ENCODE data around the gene RHBDF2.
A peak's percentile ranks its signal among the peaks of the same experiment; 100 is the strongest.

RHBDF2 gene

GRCh38 chr17:76492989-76493501 lies 8.2 kb downstream of the RHBDF2 start:
- H3K4me1 ChIP-seq (ENCODE audit: control insufficient read depth, insufficient read depth, low read length), result peaks cover 8% of the 10 kb centered on the region
- peak overlapping the region; percentile 37 for H3K9ac ChIP-seq (ENCODE audit: low read depth, low read length)
- H3K4me3 ChIP-seq (ENCODE audit: low read depth, low read length), result no peak overlapping the region
- H3K27me3 ChIP-seq (ENCODE audit: control insufficient read depth, insufficient read depth, low read length), result no peaks in the 10 kb centered on the region
- H3K36me3 ChIP-seq (ENCODE audit: control insufficient read depth, insufficient read depth, low read length), result peaks cover 4% of the 10 kb centered on the region
- H3K9me3 ChIP-seq (ENCODE audit: control insufficient read depth, insufficient read depth, low read length), result no peaks in the 10 kb centered on the region

GRCh38 chr17:76492123-76492988 lies 8.9 kb downstream of the RHBDF2 start:
- Histone ChIP-seq H3K9ac (ENCODE audit: low read depth, low read length) (peak overlapping the region; percentile 37), H3K36me3 (ENCODE audit: control insufficient read depth, insufficient read depth, low read length) (peaks cover under 1% of the 10 kb centered on the region), H3K27me3 (ENCODE audit: control insufficient read depth, insufficient read depth, low read length) (no peaks in the 10 kb centered on the region), H3K9me3 (ENCODE audit: control insufficient read depth, insufficient read depth, low read length) (no peaks in the 10 kb centered on the region), H3K4me3 (ENCODE audit: low read depth, low read length) (no peak overlapping the region), H3K4me1 (ENCODE audit: control insufficient read depth, insufficient read depth, low read length) (peaks cover 5% of the 10 kb centered on the region)

GRCh38 chr17:76491271-76492122 lies 9.7 kb downstream of the RHBDF2 start:
- Histone ChIP-seq H3K9me3 (ENCODE audit: control insufficient read depth, insufficient read depth, low read length) (no peaks in the 10 kb centered on the region), H3K4me1 (ENCODE audit: control insufficient read depth, insufficient read depth, low read length) (peaks cover 5% of the 10 kb centered on the region), H3K4me3 (ENCODE audit: low read depth, low read length) (no peak overlapping the region), H3K9ac (ENCODE audit: low read depth, low read length) (no peak overlapping the region), H3K36me3 (ENCODE audit: control insufficient read depth, insufficient read depth, low read length) (no peaks in the 10 kb centered on the region), H3K27me3 (ENCODE audit: control insufficient read depth, insufficient read depth, low read length) (no peaks in the 10 kb centered on the region)

- Histone ChIP-seq H3K27me3 (ENCODE audit: control insufficient read depth, insufficient read depth, low read length) (no peaks in the 10 kb centered on the region), H3K4me1 (ENCODE audit: control insufficient read depth, insufficient read depth, low read length) (peaks cover 5% of the 10 kb centered on the region), H3K9me3 (ENCODE audit: control insufficient read depth, insufficient read depth, low read length) (no peaks in the 10 kb centered on the region), H3K36me3 (ENCODE audit: control insufficient read depth, insufficient read depth, low read length) (no peaks in the 10 kb centered on the region), H3K4me3 (ENCODE audit: low read depth, low read length) (no peak overlapping the region), H3K9ac (ENCODE audit: low read depth, low read length) (no peak overlapping the region)
These were observed 11.0 kb downstream of the RHBDF2 start for GRCh38 chr17:76490112-76490710.

- Histone ChIP-seq H3K9ac (ENCODE audit: low read depth, low read length) (no peak overlapping the region), H3K27me3 (ENCODE audit: control insufficient read depth, insufficient read depth, low read length) (no peaks in the 10 kb centered on the region), H3K4me3 (ENCODE audit: low read depth, low read length) (no peak overlapping the region), H3K36me3 (ENCODE audit: control insufficient read depth, insufficient read depth, low read length) (no peaks in the 10 kb centered on the region), H3K9me3 (ENCODE audit: control insufficient read depth, insufficient read depth, low read length) (no peaks in the 10 kb centered on the region), H3K4me1 (ENCODE audit: control insufficient read depth, insufficient read depth, low read length) (peaks cover 2% of the 10 kb centered on the region)
These were observed 13.6 kb downstream of the RHBDF2 start for GRCh38 chr17:76487451-76488192.

- H3K4me1 ChIP-seq (ENCODE audit: control insufficient read depth, insufficient read depth, low read length), result no peaks in the 10 kb centered on the region
- H3K9ac ChIP-seq (ENCODE audit: low read depth, low read length), result no peak overlapping the region
- no peaks in the 10 kb centered on the region for H3K27me3 ChIP-seq (ENCODE audit: control insufficient read depth, insufficient read depth, low read length)
These were observed 15.7 kb downstream of the RHBDF2 start for GRCh38 chr17:76485569-76485968.

GRCh38 chr17:76484228-76484725 lies 16.9 kb downstream of the RHBDF2 start:
- Histone ChIP-seq H3K4me1 (ENCODE audit: control insufficient read depth, insufficient read depth, low read length) (no peaks in the 10 kb centered on the region), H3K4me3 (ENCODE audit: low read depth, low read length) (no peak overlapping the region), H3K9me3 (ENCODE audit: control insufficient read depth, insufficient read depth, low read length) (no peaks in the 10 kb centered on the region), H3K9ac (ENCODE audit: low read depth, low read length) (no peak overlapping the region), H3K36me3 (ENCODE audit: control insufficient read depth, insufficient read depth, low read length) (peaks cover 3% of the 10 kb centered on the region), H3K27me3 (ENCODE audit: control insufficient read depth, insufficient read depth, low read length) (no peaks in the 10 kb centered on the region)

More at GRCh38 chr17:76485569-76485968, 15.7 kb downstream of the RHBDF2 start:
- no peaks in the 10 kb centered on the region for H3K9me3 ChIP-seq (ENCODE audit: control insufficient read depth, insufficient read depth, low read length)
- no peak overlapping the region for H3K4me3 ChIP-seq (ENCODE audit: low read depth, low read length)
- H3K36me3 ChIP-seq (ENCODE audit: control insufficient read depth, insufficient read depth, low read length), result no peaks in the 10 kb centered on the region

- no peaks in the 10 kb centered on the region for H3K4me1 ChIP-seq (ENCODE audit: control insufficient read depth, insufficient read depth, low read length)
- H3K9me3 ChIP-seq (ENCODE audit: control insufficient read depth, insufficient read depth, low read length), result no peaks in the 10 kb centered on the region
These were observed 20.1 kb downstream of the RHBDF2 start for GRCh38 chr17:76481071-76481655.

GRCh38 chr17:76480632-76481031 lies 20.6 kb downstream of the RHBDF2 start:
- Histone ChIP-seq H3K4me1 (ENCODE audit: control insufficient read depth, insufficient read depth, low read length) (no peaks in the 10 kb centered on the region), H3K9ac (ENCODE audit: low read depth, low read length) (no peak overlapping the region), H3K27me3 (ENCODE audit: control insufficient read depth, insufficient read depth, low read length) (no peaks in the 10 kb centered on the region), H3K4me3 (ENCODE audit: low read depth, low read length) (no peak overlapping the region), H3K36me3 (ENCODE audit: control insufficient read depth, insufficient read depth, low read length) (peaks cover 10% of the 10 kb centered on the region), H3K9me3 (ENCODE audit: control insufficient read depth, insufficient read depth, low read length) (no peaks in the 10 kb centered on the region)

More at GRCh38 chr17:76481071-76481655, 20.1 kb downstream of the RHBDF2 start:
- no peak overlapping the region for H3K4me3 ChIP-seq (ENCODE audit: low read depth, low read length)
- no peak overlapping the region for H3K9ac ChIP-seq (ENCODE audit: low read depth, low read length)
- no peaks in the 10 kb centered on the region for H3K27me3 ChIP-seq (ENCODE audit: control insufficient read depth, insufficient read depth, low read length)
- peaks cover 10% of the 10 kb centered on the region for H3K36me3 ChIP-seq (ENCODE audit: control insufficient read depth, insufficient read depth, low read length)

GRCh38 chr17:76479515-76480060 lies 21.6 kb downstream of the RHBDF2 start:
- Histone ChIP-seq H3K36me3 (ENCODE audit: control insufficient read depth, insufficient read depth, low read length) (peaks cover 10% of the 10 kb centered on the region), H3K27me3 (ENCODE audit: control insufficient read depth, insufficient read depth, low read length) (no peaks in the 10 kb centered on the region), H3K9ac (ENCODE audit: low read depth, low read length) (no peak overlapping the region), H3K4me1 (ENCODE audit: control insufficient read depth, insufficient read depth, low read length) (no peaks in the 10 kb centered on the region), H3K4me3 (ENCODE audit: low read depth, low read length) (no peak overlapping the region), H3K9me3 (ENCODE audit: control insufficient read depth, insufficient read depth, low read length) (no peaks in the 10 kb centered on the region)
